ENCODE measurements around the gene ZSCAN10. TPM values are rescaled to one million over a fixed set of nuclear protein-coding genes. Genes with fewer than 3 reads are reported as not detected.
A peak's percentile ranks its signal among the peaks of the same experiment; 100 is the strongest.

ZSCAN10 gene
- total and polyA plus RNA-seq, 2 experiments from 2014 or later, result 217 to 519 TPM

GRCh38 chr16:3133844-3134243, 34.8 kb upstream of the ZSCAN10 start:
- ATAC-seq (no peak), DNase-seq (ENCODE audit: low spot score) (no peak)
- H3K4me1 Mint-ChIP-seq, result peaks cover 18% of the 10 kb centered on the region
- peak overlapping the region; percentile 99 for H3K27ac Mint-ChIP-seq
- peak overlapping the region; percentile 98 for H3K27ac ChIP-seq (ENCODE audit: low read depth)
- H3K4me3 ChIP-seq, result peak overlapping the region; percentile 98
- peak overlapping the region; percentile 99 for H3K4me3 Mint-ChIP-seq
- TF ChIP-seq ZNF331 (CRISPR knock-in tag; IDR thresholded peaks at IDR 0.05; ENCODE audit: low read depth) (no peak), JUNB (IDR thresholded peaks at IDR 0.05; ENCODE audit: unreplicated experiment) (no peak), REST (IDR thresholded peaks at IDR 0.05; ENCODE audit: unreplicated experiment) (no peak), ETS1 (IDR thresholded peaks at IDR 0.05) (no peak), NANOG (IDR thresholded peaks at IDR 0.05; ENCODE audit: borderline replicate concordance) (no peak), ZNF462 (CRISPR knock-in tag; IDR thresholded peaks at IDR 0.05) (no peak), ZNF114 (CRISPR knock-in tag; IDR thresholded peaks at IDR 0.05) (no peak), POLR2AphosphoS5 (IDR thresholded peaks at IDR 0.05; ENCODE audit: low read depth) (no peak), EZH2phosphoT487 (IDR thresholded peaks at IDR 0.05; ENCODE audit: unreplicated experiment) (no peak), CREB1 (CRISPR knock-in tag; IDR thresholded peaks at IDR 0.05; ENCODE audit: low read depth) (no peak), STAT1 (IDR thresholded peaks at IDR 0.05; ENCODE audit: unreplicated experiment) (no peak), EZH2 (IDR thresholded peaks at IDR 0.05; ENCODE audit: low read depth, unreplicated experiment) (no peak), CTCF (conservative IDR thresholded peaks at IDR 0.05; ENCODE audit: low read depth in 2 of 2) (no peak)
- H3K36me3 ChIP-seq (ENCODE audit: insufficient read depth), result peaks cover under 1% of the 10 kb centered on the region; the same call in 1 of the 2 replicates
- H4K20me1 ChIP-seq (replicated peaks; ENCODE audit: insufficient read depth), result peaks cover 6% of the 10 kb centered on the region
- peaks cover 24% of the 10 kb centered on the region for H3K4me1 ChIP-seq (ENCODE audit: insufficient read depth)
- peaks cover 40% of the 10 kb centered on the region for H3F3A ChIP-seq (replicated peaks; ENCODE audit: low read depth)
- H3K36me3 Mint-ChIP-seq (ENCODE audit: low read depth), result peaks cover 30% of the 10 kb centered on the region; the same call in 2 of the 3 replicates
- H3K27me3 Mint-ChIP-seq (ENCODE audit: insufficient read depth, low read depth, poor library complexity), result peaks cover 13% of the 10 kb centered on the region
- H2AFZ ChIP-seq, result no peak overlapping the region
- H3K9me3 Mint-ChIP-seq, result no peaks in the 10 kb centered on the region; the same call in 2 of the 3 replicates
- H3K9me2 ChIP-seq (ENCODE audit: insufficient read depth), result no peaks in the 10 kb centered on the region
- peak overlapping the region; percentile 83 for H3K4me2 ChIP-seq
- H3K27me3 ChIP-seq (ENCODE audit: insufficient read depth), result no peaks in the 10 kb centered on the region
- peaks cover 28% of the 10 kb centered on the region for H3K79me2 ChIP-seq (replicated peaks; ENCODE audit: insufficient read depth)

Measured in GM23338 (cell line).